Astrocyte of the cerebellum (primary cell): ENCODE results near the gene TTLL1.

Source experiments
- DNase-seq: peaks from one replicate; pipeline ENCODE4 v3.0.0-alpha.2; 2011; ENCODE audit warnings: low read depth
- H3K4me3 ChIP-seq: 2 replicates; pipeline ENCODE4 v1.5.1; 2011; ENCODE audit warnings: mild to moderate bottlenecking, low read depth, low read length, moderate library complexity
- CTCF ChIP-seq: IDR thresholded peaks from 2 replicates; pipeline ENCODE4 v1.5.1; 2012; ENCODE audit warnings: low read length, low read depth, moderate library complexity, mild to moderate bottlenecking; ENCODE audit errors: missing control alignments
- in situ Hi-C: cut with HindIII; loops from 2 replicates; pipeline ENCODE4 v1.10.0; 2017; ENCODE audit warnings: low sequenced_read_pairs

The TTLL1 gene

GRCh38 chr22:43101306-43101705 is 12.1 kb upstream of the TTLL1 start:
- no peak for DNase-seq
- in situ Hi-C loops, result no loop called here
- H3K4me3 ChIP-seq, result no peak overlapping the region
- no peak for TF ChIP-seq CTCF

- TF ChIP-seq CTCF, result no peak
- no peak for DNase-seq
- in situ Hi-C loops, result no loop called here
- H3K4me3 ChIP-seq, result no peak overlapping the region
Measured at GRCh38 chr22:43100225-43100624, 11.0 kb upstream of the TTLL1 start.

GRCh38 chr22:43099095-43099494 is 9.9 kb upstream of the TTLL1 start:
- in situ Hi-C loops, result no loop called here
- DNase-seq, result no peak
- no peak for TF ChIP-seq CTCF
- no peak overlapping the region for H3K4me3 ChIP-seq

- TF ChIP-seq CTCF, result no peak
- no peak for DNase-seq
- in situ Hi-C loops, result no loop called here
Measured at GRCh38 chr22:43098356-43098755, 9.2 kb upstream of the TTLL1 start.

GRCh38 chr22:43096420-43096819 is 7.2 kb upstream of the TTLL1 start:
- no peak overlapping the region for H3K4me3 ChIP-seq
- in situ Hi-C loops, result no loop called here
- TF ChIP-seq CTCF, result no peak
- DNase-seq, result no peak

More at GRCh38 chr22:43098356-43098755, 9.2 kb upstream of the TTLL1 start:
- no peak overlapping the region for H3K4me3 ChIP-seq

GRCh38 chr22:43094551-43094950 is 5.4 kb upstream of the TTLL1 start:
- TF ChIP-seq CTCF, result no peak
- in situ Hi-C loops, result no loop called here
- no peak for DNase-seq
- no peak overlapping the region for H3K4me3 ChIP-seq

GRCh38 chr22:43094085-43094484 is 4.9 kb upstream of the TTLL1 start:
- DNase-seq, result no peak
- no peak overlapping the region for H3K4me3 ChIP-seq
- no peak for TF ChIP-seq CTCF
- in situ Hi-C loops, result no loop called here
